Activated effector memory CD4-positive, alpha-beta T cell treated with anti-CD3 and anti-CD28 coated beads, Interleukin-2, amount 50 U/mL, for 16 hours (primary cell): ENCODE measurements around the gene WRAP53.

ENCODE experiments used
- DNase-seq: peaks from one replicate; pipeline ENCODE4 v3.0.0-alpha.2; 2020

WRAP53 gene

DNA sequence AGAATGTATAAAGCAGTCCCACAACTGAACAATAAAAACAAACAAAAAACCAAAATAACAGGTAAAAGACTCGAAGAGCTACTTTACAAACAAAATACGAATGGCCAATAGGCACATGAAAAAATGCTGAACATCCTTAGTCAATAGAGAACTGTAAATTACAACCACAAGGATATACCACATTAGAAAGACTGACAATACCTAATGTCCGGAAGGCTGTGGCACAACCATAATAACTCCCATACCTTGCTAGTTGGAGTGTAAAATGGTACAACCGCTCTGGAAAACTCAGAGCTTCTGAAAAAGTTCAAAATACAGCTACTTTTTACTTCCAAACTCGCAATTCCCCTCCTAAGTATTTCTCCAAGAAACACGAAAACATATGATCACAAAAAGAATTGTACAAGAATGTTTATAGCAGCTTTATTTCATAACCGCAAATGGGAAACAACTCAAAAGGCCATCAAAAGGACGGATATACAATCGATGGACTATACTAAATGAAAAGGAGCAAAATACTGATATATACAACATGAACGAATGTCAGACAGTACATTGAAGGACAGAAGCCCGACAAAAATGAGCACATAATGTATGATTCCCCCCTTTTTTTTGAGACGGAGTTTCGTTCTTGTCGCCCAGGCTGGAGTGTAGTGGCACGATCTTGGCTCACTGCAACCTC lies 3.3 kb upstream of the WRAP53 start:
- DNase-seq, result no peak

DNA sequence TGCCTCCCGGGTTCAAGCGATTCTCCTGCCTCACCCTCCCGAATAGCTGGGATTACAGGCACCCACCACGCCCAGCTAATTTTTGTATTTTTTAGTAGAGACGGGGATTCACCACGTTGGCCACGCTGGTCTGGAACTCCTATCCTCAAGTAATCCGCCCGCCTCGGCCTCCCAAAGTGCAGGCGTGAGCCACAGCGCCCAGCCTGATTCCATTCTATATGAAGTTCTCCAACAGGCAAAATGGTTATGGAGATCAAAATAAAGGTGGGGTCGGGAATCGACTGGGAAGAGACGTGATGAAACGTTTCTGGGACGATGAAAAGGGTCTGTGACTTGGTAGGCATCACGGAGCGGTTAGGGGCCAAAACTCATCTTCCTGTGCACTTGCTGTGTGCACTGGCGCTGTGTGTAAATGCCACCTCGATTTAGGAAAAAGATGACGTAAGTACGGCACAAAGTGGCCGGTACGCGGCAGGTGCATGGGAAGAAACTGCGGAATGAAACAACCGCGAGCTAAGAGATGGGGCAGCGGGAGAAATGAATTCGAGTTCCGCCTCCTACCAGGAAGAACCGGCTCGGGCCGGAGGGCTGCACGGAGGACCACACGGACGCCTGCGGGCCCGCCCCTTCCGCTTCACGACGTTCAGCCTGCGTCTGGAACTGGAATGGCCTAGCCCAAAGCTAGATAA lies 2.6 kb upstream of the WRAP53 start:
- peak; percentile 96 for DNase-seq

DNA sequence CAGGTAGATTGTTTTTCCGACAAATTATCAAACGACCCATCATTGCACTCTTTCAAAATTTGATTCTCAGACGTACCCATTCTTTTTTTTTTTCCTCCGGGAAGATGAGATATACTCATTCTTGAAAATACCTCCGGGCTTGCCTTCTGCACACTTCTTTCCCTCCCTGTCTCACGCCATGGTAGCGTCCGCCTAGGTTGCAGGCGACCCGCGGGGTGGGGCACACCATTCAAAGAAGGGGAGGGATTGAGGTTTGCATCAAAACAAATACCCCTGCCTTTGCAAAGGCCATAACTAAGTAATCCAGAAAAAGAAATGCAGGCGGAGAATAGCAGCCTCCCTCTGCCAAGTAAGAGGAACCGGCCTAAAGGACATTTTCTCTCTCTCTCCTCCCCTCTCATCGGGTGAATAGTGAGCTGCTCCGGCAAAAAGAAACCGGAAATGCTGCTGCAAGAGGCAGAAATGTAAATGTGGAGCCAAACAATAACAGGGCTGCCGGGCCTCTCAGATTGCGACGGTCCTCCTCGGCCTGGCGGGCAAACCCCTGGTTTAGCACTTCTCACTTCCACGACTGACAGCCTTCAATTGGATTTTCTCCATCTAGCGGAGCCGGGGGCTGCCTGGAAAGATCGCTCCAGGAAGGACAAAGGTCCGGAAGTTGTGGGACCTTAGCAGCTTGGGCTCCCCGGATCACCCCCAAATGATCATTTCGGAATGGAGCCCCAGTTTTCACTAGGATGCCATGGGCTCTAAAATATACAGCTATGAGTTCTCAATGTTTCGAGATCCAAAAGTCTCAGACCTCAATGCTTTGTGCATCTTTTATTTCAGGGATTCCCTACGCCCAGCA lies 1.8 kb upstream of the WRAP53 start:
- peak; percentile 92 for DNase-seq

DNA sequence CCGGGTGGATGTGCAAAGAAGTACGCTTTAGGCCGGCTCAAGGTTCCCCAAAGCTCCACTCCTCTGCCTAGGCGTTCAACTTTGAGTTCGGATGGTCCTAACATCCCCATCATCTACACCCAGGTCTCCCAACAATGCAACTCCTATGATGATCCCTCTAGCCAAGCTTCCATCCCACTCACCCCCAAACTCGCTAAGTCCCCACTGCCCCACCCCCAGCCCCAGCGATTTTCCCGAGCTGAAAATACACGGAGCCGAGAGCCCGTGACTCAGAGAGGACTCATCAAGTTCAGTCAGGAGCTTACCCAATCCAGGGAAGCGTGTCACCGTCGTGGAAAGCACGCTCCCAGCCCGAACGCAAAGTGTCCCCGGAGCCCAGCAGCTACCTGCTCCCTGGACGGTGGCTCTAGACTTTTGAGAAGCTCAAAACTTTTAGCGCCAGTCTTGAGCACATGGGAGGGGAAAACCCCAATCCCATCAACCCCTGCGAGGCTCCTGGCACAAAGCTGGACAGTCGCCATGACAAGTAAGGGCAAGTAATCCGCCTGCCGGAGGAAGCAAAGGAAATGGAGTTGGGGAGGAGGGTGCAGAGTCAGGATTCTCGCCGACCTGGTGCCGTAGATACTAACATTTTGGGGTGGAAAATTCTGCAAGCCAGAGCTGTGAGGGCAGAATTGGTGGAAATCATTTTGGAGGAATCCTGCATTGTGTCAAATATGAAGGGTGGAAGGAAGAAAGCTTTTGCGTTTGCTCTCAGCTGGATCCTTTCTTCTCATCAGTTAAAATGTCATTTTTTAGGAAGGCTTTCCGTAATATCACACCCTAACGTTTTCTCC lies 987 bp upstream of the WRAP53 start, which contains the start of gene TP53:
TP53 (minus strand) TSS at position 419 of the 836 bp plus-strand sequence. CDS start 10,896 bp downstream, outside the sequence.
- DNase-seq, result peak; percentile 96

DNA sequence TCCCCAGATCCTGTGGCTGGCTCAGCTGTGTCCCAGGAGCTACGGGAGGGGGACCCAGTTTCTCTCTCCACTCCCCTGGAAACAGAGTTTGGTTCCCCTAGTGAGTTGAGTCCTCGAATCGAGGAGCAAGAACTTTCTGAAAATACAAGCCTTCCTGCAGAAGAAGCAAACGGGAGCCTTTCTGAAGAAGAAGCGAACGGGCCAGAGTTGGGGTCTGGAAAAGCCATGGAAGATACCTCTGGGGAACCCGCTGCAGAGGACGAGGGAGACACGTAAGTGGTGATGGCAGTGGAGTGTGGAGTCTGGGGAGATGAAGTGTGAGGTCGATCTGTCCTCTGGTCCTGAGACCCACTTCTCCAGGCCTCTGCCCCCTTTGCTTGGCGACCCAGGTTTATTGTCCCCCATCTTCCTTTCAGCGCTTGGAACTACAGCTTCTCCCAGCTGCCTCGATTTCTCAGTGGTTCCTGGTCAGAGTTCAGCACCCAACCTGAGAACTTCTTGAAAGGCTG lies 585 bp downstream of the WRAP53 start:
- no peak for DNase-seq

DNA sequence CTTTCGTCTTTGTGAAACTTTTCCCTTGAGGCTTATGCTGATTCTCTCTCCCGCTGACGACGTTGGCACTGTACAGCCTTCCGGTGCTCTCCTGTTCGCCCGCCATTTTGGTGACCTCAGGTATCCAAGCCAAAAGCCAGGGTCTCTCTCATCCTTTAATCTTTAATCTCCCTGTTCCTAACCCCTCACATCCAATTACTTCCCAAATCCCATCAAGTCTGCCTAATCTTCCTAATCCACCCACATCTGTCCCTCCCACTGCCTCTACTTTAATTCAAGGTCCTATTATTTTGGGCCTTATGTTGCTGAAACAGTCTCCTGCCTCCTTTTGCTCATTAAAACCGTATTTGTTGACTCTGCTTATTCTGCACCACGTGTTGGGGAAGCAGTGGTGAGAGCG lies 7.3 kb downstream of the WRAP53 start:
- DNase-seq, result no peak

DNA sequence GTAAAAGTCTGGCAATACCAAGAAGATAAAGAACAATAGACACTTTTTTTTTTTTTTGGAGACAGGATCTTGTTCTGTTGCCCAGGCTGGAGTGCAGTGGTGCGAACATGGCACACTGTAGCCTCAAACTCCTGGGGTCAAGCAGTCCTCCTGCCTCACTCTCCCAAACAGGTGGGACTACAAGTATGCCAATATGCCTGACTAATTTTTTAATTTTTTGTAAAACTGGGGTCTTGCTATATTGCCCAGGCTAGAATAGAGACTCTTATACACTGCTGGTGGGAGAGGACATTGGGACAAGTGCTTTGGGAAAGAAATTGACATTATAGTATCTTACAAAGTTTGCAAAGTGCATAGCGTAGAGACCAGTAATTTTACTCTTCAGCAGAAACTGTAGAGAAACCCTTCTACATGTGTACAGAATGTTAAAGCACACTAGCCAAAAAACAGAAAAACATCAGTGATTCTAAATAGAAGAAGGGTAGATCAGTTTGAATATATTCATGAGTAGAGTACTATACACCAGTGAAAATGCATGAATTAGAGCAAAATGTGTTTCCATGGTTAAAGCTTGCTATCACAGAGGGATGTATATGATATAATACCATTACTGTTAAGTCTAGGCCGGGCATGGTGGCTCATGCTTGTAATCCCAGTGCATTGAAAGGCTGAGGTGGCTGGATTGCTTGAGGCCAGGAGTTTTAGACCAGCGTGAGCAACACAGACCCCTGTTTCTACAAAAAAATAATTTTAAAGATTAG lies 9.7 kb downstream of the WRAP53 start:
- no peak for DNase-seq

DNA sequence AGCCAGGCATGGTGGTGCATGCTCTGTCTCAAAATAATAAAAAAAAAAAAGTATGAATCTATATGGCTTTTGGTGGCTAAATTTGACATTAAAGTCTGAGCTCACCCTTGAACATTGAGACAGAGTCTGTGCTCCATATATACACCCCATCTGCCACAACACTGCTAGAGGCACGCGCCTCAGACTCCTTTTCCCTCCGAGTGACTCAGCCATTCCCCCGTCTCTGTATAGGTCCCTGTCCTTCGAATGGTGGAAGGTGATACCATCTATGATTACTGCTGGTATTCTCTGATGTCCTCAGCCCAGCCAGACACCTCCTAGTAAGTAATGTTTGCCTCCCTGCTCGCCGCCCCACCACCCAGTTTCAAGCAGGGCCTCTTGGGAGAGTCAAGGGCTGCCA lies 12.2 kb downstream of the WRAP53 start:
- DNase-seq, result no peak

DNA sequence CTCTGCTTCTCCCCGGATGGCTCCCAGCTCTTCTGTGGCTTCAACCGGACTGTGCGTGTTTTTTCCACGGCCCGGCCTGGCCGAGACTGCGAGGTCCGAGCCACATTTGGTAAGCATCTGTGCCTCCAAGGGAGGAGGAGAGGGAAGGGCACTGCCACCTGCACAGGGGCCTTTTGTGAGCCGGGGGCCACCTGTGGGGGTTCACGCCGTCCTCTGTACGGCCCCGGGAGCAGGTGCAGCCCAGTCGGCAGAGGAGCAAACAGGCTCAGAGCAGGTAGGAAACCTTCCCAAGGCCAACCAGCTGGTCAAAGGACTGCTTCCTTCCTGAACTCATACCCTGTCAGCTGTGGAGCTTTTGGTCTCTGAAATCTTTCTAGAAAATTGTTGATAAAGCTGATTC lies 13.4 kb downstream of the WRAP53 start:
- no peak for DNase-seq

DNA sequence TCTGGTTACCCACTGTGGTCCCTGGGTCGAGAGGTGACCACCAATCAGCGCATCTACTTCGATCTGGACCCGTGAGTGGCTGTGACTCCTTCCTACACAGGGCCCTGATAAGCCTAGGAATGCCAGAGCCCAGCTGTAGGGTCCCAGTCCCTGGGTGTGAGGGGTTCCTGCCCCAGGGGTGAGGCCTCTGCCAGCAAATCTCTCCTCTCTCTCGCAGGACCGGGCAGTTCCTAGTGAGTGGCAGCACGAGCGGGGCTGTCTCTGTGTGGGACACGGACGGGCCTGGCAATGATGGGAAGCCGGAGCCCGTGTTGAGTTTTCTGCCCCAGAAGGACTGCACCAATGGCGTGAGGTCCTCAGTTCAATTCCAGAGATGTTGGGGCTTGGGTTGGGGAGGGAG lies 14.5 kb downstream of the WRAP53 start:
- DNase-seq, result no peak

DNA sequence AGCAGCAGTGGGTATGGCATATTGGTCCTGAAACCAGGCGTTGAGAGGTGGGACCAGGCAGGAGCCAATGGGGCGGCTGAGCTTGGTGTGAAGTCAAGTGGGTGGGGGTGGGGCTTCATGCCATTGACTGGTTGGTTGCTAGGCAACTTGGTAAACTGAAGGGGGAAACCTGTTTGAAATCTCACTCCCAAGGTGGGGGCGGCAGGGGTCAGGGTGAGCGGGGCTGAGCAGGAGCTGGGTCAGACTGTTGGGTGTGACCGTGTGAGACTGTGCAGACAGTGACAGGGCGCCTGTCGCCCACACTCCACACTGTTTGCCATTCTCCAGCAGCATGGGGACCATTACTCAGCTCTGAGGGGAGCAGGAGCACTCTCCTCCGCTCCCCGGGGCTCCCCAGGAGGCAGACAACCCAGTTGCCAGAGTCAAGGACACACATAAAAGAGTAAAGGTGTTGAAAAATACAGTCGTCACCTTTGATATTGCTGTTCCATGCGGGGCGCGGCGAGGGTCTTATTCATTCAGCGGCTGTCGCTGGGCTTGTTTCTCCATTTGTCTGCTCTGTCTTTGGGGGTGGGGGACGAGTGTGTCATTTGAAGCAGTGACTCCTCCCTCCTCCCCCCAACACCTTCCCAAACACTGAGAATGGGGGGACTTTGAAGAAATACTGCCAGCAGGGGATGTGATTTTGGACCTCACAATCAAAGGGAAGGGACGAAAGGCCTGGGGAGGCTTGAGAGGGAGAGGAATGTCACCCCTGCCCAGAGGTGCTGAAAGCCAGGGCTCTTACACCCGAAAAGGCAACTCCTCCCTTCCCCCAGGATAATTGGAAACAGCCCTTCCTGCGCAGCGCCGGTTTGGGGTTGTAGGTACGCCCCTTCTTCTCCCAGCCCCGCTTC lies 15.6 kb downstream of the WRAP53 start:
- DNase-seq, result no peak

DNA sequence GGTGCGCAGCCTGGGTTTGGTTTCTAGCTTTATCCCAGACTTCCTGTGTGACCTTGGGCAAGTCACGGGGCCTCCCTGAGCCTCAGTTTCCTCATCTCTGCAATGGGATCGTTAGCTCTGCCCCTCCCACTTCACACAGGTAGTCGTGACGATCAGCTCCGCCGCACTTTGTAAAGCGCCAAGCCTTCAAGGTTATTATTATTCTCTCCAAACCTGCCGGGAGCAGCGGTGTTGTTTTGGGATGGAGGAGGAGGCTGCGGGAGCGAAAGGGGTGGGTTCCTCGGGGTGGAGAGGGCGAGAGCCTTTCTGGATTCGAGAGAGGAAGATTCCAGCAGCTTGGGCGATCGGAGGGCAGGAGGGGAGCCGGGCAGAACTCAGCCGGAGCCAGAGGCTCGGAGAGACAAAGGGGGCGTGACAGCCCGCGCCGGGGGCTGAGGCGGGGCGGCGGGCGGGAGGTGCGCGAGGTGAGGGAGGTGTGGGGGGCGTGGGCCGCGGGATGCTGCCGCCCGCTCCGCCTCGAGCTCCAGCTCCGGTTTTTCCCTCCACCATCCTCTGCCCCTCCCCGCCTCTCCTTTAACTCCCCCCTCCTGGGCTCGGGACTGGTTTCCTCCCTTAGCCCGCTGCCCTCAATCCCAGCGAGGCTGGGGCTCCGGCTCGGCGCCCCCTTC lies 16.5 kb downstream of the WRAP53 start, which contains the start of gene EFNB3:
EFNB3 (plus strand) TSS at position 602 of the 668 bp plus-strand sequence. CDS start 397 bp downstream, outside the sequence.
- DNase-seq, result peak; percentile 66

DNA sequence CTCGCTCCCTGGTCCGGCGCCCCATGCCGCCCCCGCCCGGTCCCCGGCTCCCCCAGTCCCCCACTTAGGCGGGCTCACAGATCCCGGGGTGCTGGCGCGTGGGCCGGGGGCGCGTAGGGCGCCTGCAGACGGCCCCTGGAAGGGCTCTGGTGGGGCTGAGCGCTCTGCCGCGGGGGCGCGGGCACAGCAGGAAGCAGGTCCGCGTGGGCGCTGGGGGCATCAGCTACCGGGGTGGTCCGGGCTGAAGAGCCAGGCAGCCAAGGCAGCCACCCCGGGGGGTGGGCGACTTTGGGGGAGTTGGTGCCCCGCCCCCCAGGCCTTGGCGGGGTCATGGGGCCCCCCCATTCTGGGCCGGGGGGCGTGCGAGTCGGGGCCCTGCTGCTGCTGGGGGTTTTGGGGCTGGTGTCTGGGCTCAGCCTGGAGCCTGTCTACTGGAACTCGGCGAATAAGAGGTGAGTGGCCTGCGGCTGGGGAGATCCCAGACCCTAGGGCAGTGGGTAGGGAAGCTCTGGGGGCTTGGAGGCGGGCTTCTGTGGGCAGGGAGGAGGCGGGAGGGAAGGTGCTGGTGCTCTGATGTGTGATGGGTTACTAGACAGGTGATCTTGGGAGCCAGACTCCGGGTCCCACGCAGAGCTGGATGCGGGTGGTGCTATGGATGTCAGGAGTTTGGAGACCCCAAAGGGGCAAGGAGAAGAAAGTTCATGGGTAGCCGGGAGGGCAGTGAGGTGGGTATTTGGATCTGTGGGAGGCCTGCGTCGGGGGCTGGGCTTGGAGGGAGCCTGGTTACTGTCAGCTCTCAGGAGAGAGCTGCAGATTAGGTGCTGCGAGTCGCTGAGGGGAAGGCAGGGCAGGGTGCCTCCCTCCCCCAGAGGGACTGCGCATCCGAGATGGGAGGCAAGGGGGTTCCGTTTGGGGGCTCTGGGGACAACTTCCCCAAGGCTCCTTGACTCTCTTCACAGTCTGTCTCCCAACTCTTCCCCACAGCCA lies 17.3 kb downstream of the WRAP53 start:
- DNase-seq, result no peak

DNA sequence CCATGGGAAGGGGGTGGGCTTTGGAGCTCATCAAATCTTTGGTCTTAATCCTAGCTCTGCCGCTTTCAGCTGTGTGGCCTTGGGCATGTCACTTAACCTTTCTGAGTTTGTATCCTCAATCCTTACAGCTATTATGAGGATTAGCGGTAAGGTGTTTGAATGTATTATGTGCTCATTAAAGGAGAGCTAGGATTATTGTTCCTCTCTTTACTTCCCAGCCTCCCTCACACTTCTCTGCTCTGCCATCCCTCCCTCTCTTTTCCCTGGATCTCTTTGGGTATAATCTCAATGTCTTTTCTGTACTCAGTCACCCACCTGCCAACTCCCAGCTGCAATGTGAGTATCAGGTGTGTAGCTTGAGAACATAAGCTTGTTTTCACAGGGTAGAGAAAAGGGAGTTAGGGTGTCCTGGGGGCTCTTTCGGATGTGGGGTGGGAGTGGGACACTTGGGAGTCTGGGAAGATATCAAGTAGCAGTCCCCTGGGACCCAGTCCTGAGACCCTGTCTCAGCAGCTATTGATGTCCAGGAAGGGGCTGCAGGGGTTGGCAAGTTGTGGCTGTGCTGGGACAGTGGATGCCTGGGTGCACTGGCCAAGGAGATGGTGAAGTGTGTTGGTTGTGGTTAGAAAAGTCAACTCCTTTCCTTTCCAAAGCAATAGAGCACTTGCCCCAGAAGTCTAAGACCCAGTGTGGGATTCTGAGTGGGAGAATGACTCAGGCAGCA lies 18.5 kb downstream of the WRAP53 start:
- DNase-seq, result no peak

DNA sequence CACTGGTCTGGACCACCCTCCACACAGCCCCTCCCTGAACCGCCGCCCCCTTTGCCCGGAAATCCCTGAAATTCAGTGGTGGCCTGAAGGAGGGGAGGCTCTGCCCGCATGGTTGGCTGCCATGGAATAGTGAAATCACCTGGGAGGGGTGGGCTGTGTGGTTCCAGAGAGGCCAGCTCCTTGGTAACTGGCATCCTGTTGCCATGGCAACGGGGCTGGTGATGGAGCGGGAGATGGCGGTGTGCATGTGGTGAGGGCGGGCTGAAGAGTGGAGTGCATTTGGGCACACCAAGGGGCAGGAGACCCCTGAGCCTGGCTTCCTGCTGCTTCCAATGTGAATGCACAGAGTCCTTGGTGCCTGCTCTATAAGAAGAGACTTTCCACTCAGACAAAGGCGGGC lies 19.2 kb downstream of the WRAP53 start:
- DNase-seq, result no peak

DNA sequence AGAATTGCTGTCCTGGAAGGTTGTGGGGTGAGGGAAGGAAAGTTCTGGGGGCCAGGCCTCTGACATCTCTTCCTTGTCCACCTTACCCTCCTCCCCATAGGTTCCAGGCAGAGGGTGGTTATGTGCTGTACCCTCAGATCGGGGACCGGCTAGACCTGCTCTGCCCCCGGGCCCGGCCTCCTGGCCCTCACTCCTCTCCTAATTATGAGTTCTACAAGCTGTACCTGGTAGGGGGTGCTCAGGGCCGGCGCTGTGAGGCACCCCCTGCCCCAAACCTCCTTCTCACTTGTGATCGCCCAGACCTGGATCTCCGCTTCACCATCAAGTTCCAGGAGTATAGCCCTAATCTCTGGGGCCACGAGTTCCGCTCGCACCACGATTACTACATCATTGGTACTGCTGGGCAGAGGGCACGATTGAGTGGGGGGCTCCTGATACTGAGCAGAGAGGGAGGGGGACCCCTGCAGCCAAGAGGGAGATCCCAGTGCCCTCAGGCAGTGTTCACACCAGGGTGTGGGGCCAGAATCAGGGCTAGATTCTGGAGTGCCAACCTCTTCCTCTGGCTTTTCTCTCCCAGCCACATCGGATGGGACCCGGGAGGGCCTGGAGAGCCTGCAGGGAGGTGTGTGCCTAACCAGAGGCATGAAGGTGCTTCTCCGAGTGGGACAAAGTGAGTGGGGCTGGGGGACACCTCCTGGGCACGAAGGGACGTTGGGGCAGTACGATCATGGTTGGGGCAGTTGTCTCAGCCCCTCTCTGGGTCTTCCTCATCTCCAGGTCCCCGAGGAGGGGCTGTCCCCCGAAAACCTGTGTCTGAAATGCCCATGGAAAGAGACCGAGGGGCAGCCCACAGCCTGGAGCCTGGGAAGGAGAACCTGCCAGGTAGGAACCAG lies 19.8 kb downstream of the WRAP53 start:
- DNase-seq, result no peak

DNA sequence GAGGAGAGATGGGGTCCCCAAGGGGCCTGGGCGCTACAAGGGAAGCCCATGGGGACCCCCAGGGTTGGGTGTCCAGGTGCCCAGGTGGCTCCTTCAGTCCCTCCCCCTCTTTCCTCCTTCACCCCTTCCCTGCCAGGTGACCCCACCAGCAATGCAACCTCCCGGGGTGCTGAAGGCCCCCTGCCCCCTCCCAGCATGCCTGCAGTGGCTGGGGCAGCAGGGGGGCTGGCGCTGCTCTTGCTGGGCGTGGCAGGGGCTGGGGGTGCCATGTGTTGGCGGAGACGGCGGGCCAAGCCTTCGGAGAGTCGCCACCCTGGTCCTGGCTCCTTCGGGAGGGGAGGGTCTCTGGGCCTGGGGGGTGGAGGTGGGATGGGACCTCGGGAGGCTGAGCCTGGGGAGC lies 20.8 kb downstream of the WRAP53 start:
- DNase-seq, result no peak
